Measurements from ENCODE around the gene TNFRSF9. TPM values are rescaled to one million over a fixed set of nuclear protein-coding genes. Genes with fewer than 3 reads are reported as not detected.

TNFRSF9 gene
- total and polyA plus RNA-seq, 9 of the 15 experiments (the other 6 are each of a cell fraction or from before 2014, with no cell fraction given), result 0.04 to 0.29 (median 0.08) TPM; not detected in 1

GRCh38 chr1:7961216-7962013 lies 20.8 kb upstream of the TNFRSF9 start, which contains the start of gene PARK7 (continued):
- TF ChIP-seq, protein P1, sequence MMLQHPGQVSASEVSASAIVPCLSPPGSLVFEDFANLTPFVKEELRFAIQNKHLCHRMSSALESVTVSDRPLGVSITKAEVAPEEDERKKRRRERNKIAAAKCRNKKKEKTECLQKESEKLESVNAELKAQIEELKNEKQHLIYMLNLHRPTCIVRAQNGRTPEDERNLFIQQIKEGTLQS (IDR thresholded peaks at IDR 0.05), result peak; percentile 51; the same call in 1 of the 2 replicates
- TF ChIP-seq, protein P1 (CRISPR knock-in tag; conservative IDR thresholded peaks at IDR 0.05), result peak; percentile 54; the same call in 1 of the 2 replicates
- TF ChIP-seq PHF21A (IDR thresholded peaks at IDR 0.05; ENCODE audit: borderline replicate concordance, low read depth) (peak; percentile 78), CREB1 (IDR thresholded peaks at IDR 0.05) (peak; percentile 91), CREB1 (CRISPR knock-in tag; IDR thresholded peaks at IDR 0.05) (peak; percentile 97), NR2F6 (CRISPR knock-in tag; IDR thresholded peaks at IDR 0.05) (no peak), ELF4 (CRISPR knock-in tag; IDR thresholded peaks at IDR 0.05) (no peak), SIN3B (IDR thresholded peaks at IDR 0.05; ENCODE audit: low read depth) (peak; percentile 70), ILK (tag; IDR thresholded peaks at IDR 0.05; ENCODE audit: borderline replicate concordance, low read depth) (no peak), ZNF274 (IDR thresholded peaks at IDR 0.05; ENCODE audit: borderline replicate concordance, low read depth, low read length) (no peak), ARID1B (IDR thresholded peaks at IDR 0.05) (peak; percentile 59), E2F4 (CRISPR knock-in tag; IDR thresholded peaks at IDR 0.05; ENCODE audit: low read depth) (no peak), SMC3 (conservative IDR thresholded peaks at IDR 0.05; ENCODE audit: insufficient read depth, low read depth, low read length) (peak; percentile 34), XRCC5 (IDR thresholded peaks at IDR 0.05; ENCODE audit: low read depth, low read length) (peak; percentile 94), CC2D1A (IDR thresholded peaks at IDR 0.05) (peak; percentile 40; the same call in 1 of the 2 replicates), TRIM28 (IDR thresholded peaks at IDR 0.05) (peak; percentile 68; the same call in 1 of the 2 replicates), MYC (IDR thresholded peaks at IDR 0.05; ENCODE audit: low read depth, low read length) (peak; percentile 89), MYC (CRISPR knock-in tag; IDR thresholded peaks at IDR 0.05; ENCODE audit: borderline replicate concordance, low read depth) (no peak), U2AF1 (optimal IDR thresholded peaks at IDR 0.05; ENCODE audit: low read depth, low read length) (peak; percentile 89), SIX5 (IDR thresholded peaks at IDR 0.05; ENCODE audit: borderline replicate concordance in 1 of 2, insufficient read depth in 1 of 2, low read depth in 1 of 2, low read length in 2 of 2) (peak; percentile 41 to 72; a peak in 2 of 4 replicates), NUFIP1 (IDR thresholded peaks at IDR 0.05; ENCODE audit: partially characterized antibody) (peak; percentile 85), SREBF1 (IDR thresholded peaks at IDR 0.05; ENCODE audit: borderline replicate concordance, low read depth, low read length) (peak; percentile 98), PHF20 (IDR thresholded peaks at IDR 0.05; ENCODE audit: partially characterized antibody) (peak; percentile 88), POLR2G (IDR thresholded peaks at IDR 0.05; ENCODE audit: low read depth, low read length) (peak; percentile 99), RNF2 (IDR thresholded peaks at IDR 0.05) (peak; percentile 81), CSDE1 (IDR thresholded peaks at IDR 0.05) (no peak), ZNF41 (CRISPR knock-in tag; conservative IDR thresholded peaks at IDR 0.05) (no peak), ZFX (CRISPR knock-in tag; IDR thresholded peaks at IDR 0.05) (peak; percentile 99)

Measured in K562 (cell line).